Endothelial cell of umbilical vein (primary cell): ENCODE measurements around the gene BAZ1B. TPM values are rescaled to one million over a fixed set of nuclear protein-coding genes. Genes with fewer than 3 reads are reported as not detected.
"Not testable (repeated sequence)": the region's sequence is repeated elsewhere in the genome, so short reads cannot be mapped to it uniquely, and the experiment has no call there.

Experiments
- BruUV-seq: library from RNA; stranded (reverse); fragments of 400-500 nt; replicated peaks from 2 replicates; lab custom pipeline; 2021; lab: Mats Ljungman, UMichigan
- CTCF ChIA-PET: fragments of 300-600, 350-600 bp; sonication (Branson Sonifier 250); formaldehyde crosslinking; loops from one replicate; lab custom pipeline; 2021; ENCODE audit warnings: antibody characterized with exemption, inconsistent platforms; lab: Charles Lee
- POLR2A ChIA-PET: fragments of 300-600, 350-600 bp; sonication (Branson Sonifier 250); formaldehyde crosslinking; loops from one replicate; lab custom pipeline; 2021; ENCODE audit warnings: antibody characterized with exemption, inconsistent platforms; lab: Charles Lee
- DNase-seq: peaks from one replicate; pipeline ENCODE4 v3.0.0-alpha.2; 2011; ENCODE audit warnings: low read depth, low spot score
- FAIRE-seq: peaks from 2 replicates; lab custom pipeline; 2011; peaks lifted over from hg19 to GRCh38; lab: Jason Lieb, UNC
- H2AFZ ChIP-seq: 2 replicates; pipeline ENCODE4 v1.6.0; 2012; ENCODE audit warnings: low read depth, low read length, control low read depth, inconsistent platforms
- H3K27ac ChIP-seq: 2 replicates; pipeline ENCODE4 v1.5.1; 2011; ENCODE audit warnings: low read depth, mild to moderate bottlenecking, control low read depth, low read length, moderate library complexity; ENCODE audit not compliant: insufficient read depth
- H3K27me3 ChIP-seq, 2 experiments: 2 replicates each; pipeline versions ENCODE4 v1.6.0 to v1.6.1; 2011; ENCODE audit warnings: low read length in 2 of 2, mixed read lengths in 1 of 2; ENCODE audit not compliant: control insufficient read depth in 2 of 2, insufficient read depth in 2 of 2
- H3K36me3 ChIP-seq, 2 experiments: 2 replicates in 1 of 2; 3 replicates in 1 of 2; pipeline ENCODE4 v1.5.1; 2011; ENCODE audit warnings: low read length in 2 of 2, mild to moderate bottlenecking in 1 of 2, moderate library complexity in 1 of 2; ENCODE audit not compliant: control insufficient read depth in 2 of 2, insufficient read depth in 2 of 2; ENCODE audit errors: extremely low read depth in 1 of 2
- H3K4me1 ChIP-seq: 3 replicates; pipeline ENCODE4 v1.5.1; 2011; ENCODE audit warnings: mild to moderate bottlenecking, low read length; ENCODE audit not compliant: control insufficient read depth, insufficient read depth; ENCODE audit errors: extremely low read depth
- H3K4me2 ChIP-seq: 2 replicates; pipeline ENCODE4 v1.6.1; 2011; ENCODE audit warnings: low read length, control low read depth, mixed read lengths; ENCODE audit not compliant: insufficient read depth
- H3K4me3 ChIP-seq, 3 experiments: fragments of 200-600 bp in 1 of 3; sonication (generic), shearing (Covaris generic) in 1 of 3; replicated peaks in 1 of 3; 2 replicates each; pipeline ENCODE4 v1.5.1; 2011 to 2016; ENCODE audit warnings: control low read depth in 3 of 3, low read length in 3 of 3, mild to moderate bottlenecking in 2 of 3, inconsistent platforms in 1 of 3, low read depth in 1 of 3, moderate library complexity in 1 of 3; ENCODE audit not compliant: insufficient read depth in 1 of 3
- H3K79me2 ChIP-seq: 2 replicates; pipeline ENCODE4 v1.6.0; 2012; ENCODE audit warnings: low read length, inconsistent platforms; ENCODE audit not compliant: control insufficient read depth, insufficient read depth
- H3K9ac ChIP-seq: replicated peaks from 2 replicates; pipeline ENCODE3; 2011; ENCODE audit warnings: low read length, control low read depth; ENCODE audit not compliant: insufficient read depth; ENCODE audit errors: extremely low read depth
- H3K9me1 ChIP-seq: replicated peaks from 3 replicates; pipeline ENCODE4 v1.6.0; 2011; ENCODE audit warnings: mild to moderate bottlenecking, low read length; ENCODE audit not compliant: control insufficient read depth, insufficient read depth; ENCODE audit errors: extremely low read depth
- H3K9me3 ChIP-seq: replicated peaks from 2 replicates; pipeline ENCODE4 v1.5.1; 2012; ENCODE audit warnings: low read length, inconsistent platforms; ENCODE audit not compliant: control insufficient read depth, insufficient read depth
- H4K20me1 ChIP-seq: replicated peaks from 2 replicates; pipeline ENCODE3; 2011; ENCODE audit warnings: mild to moderate bottlenecking, low read length; ENCODE audit not compliant: control insufficient read depth, insufficient read depth; ENCODE audit errors: extremely low read depth
- CTCF ChIP-seq, 2 donors: IDR thresholded peaks; 1 replicate in 1 of 2; 2 replicates in 1 of 2; pipeline ENCODE4 v1.5.1; 2011; ENCODE audit warnings: low read length in 2 of 2, mild to moderate bottlenecking in 2 of 2, moderate library complexity in 2 of 2, control low read depth in 1 of 2, inconsistent platforms in 1 of 2, low read depth in 1 of 2; ENCODE audit not compliant: insufficient read depth in 1 of 2; ENCODE audit errors: extremely low read depth in 1 of 2
- EZH2 ChIP-seq: IDR thresholded peaks from 2 replicates; pipeline ENCODE4 v1.6.1; 2012; ENCODE audit warnings: borderline replicate concordance, low read depth, mild to moderate bottlenecking, moderate library complexity, low read length, inconsistent platforms; ENCODE audit not compliant: severe bottlenecking
- FOS ChIP-seq: IDR thresholded peaks from 2 replicates; pipeline ENCODE4 v1.6.1; 2011; ENCODE audit warnings: mild to moderate bottlenecking, low read length, moderate library complexity, borderline replicate concordance; ENCODE audit not compliant: insufficient read depth
- GATA2 ChIP-seq: IDR thresholded peaks from 2 replicates; pipeline ENCODE4 v1.7.0; 2011; ENCODE audit warnings: low read depth, mild to moderate bottlenecking, moderate library complexity, mixed read lengths, low read length; ENCODE audit not compliant: insufficient read length, insufficient read depth
- JUN ChIP-seq: IDR thresholded peaks from 2 replicates; pipeline ENCODE4 v1.6.1; 2011; ENCODE audit warnings: borderline replicate concordance, low read depth; ENCODE audit not compliant: insufficient read length, insufficient read depth
- MAX ChIP-seq: IDR thresholded peaks from 2 replicates; pipeline ENCODE4 v1.6.1; 2011; ENCODE audit not compliant: insufficient read depth, insufficient read length
- MYC ChIP-seq: IDR thresholded peaks from one replicate; pipeline ENCODE4 v1.6.1; 2011; ENCODE audit warnings: mild to moderate bottlenecking, low read depth, low read length
- POLR2A ChIP-seq: IDR thresholded peaks from 2 replicates; pipeline ENCODE4 v1.6.1; 2012; ENCODE audit warnings: low read depth, mild to moderate bottlenecking, control low read depth, low read length
- dilution Hi-C: fragments of 300-500 bp; cut with MboI; formaldehyde crosslinking; loops from one replicate; pipeline ENCODE4 v1.15.0; 2019; ENCODE audit warnings: low sequenced_read_pairs; ENCODE audit not compliant: extremely low pct_ligation_motif_present
- intact Hi-C: fragments of 100-400 bp; cut with micrococcal nuclease; formaldehyde crosslinking; loops from one replicate; pipeline ENCODE4 v1.10.0; 2022
- polyA plus RNA-seq, 4 experiments: library from polyadenylated mRNA; depleted of rRNA in 3 of 4; stranded (reverse) in 3 of 4; unstranded in 1 of 4; fragments of >200 nt; gene quantifications; 2 replicates each; pipeline versions ENCODE4 v1.2.1 to v1.2.3, GENCODE V29; 2011 to 2012; ENCODE audit warnings: missing spikeins in 1 of 4
- total RNA-seq: library from RNA; stranded (reverse); gene quantifications from 2 replicates; pipeline ENCODE4 v1.2.3, GENCODE V29; 2021

Gene BAZ1B
- total and polyA plus RNA-seq, 2 donors (not counting 3 experiments of a cell fraction or from before 2014, with no cell fraction given) = 16.2 to 74.7 TPM

DNA sequence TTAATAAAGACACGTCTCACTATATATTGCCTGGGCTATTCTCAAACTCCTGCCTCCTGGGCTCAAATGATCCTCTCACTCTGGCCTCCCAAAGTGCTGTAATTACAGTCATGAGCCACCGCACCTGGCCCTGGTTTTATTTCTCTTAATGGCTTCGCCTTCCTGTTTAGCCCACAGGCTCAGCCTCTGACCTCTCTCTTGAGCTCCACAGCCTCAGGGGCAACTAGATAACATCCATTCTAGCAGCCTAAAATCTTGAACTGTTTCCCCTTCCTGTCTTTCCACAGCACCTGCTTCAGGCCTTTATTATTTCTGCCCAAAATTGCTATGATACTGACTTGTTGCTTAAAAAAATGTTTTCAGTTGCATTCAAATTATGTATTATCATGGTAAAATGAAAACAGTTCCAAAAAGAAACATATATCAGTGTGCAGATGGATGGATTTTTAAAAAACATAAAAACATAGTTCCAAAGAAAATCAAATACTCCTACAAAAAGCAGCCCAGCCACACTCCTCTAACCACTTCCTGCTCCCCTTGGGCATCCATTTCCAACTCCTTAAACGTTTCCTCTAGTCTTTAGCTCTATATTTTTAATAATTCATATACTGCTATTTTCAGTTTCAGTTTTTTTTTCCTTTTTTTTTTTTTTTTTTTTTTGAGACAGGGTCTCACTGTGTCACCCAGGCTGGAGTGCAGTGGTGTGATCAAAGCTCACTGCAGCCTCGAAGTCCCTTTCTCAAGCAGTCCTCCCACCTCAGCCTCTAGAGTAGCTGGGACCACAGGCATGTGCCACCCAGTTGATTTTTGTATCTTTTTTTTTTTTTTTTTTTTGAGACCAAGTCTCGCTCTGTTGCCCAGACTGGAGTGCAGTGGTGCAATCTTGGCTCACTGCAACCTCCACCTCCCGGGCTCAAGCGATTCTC is 5.1 kb upstream of the BAZ1B start:
- Histone ChIP-seq H3K27me3 (no peaks in the 10 kb centered on the region), H2AFZ (no peak overlapping the region), H3K79me2 (no peaks in the 10 kb centered on the region), H4K20me1 (no peaks in the 10 kb centered on the region), H3K9ac (no peak overlapping the region), H3K9me3 (no peaks in the 10 kb centered on the region), H3K4me1 (peaks cover 13% of the 10 kb centered on the region), H3K27ac (no peak overlapping the region), H3K9me1 (no peaks in the 10 kb centered on the region), H3K4me2 (no peak overlapping the region), H3K36me3 (no peaks in the 10 kb centered on the region), H3K4me3 (no peak overlapping the region)
- DNase-seq = peak; percentile 39
- dilution Hi-C loops (no loop called here), intact Hi-C loops (no loop called here)
- TF ChIP-seq MAX = no peak
- TF ChIP-seq FOS = no peak
- no peak for TF ChIP-seq POLR2A
- TF ChIP-seq JUN = no peak
- no peak for TF ChIP-seq MYC
- peak; percentile 30 for TF ChIP-seq GATA2
- no peak for TF ChIP-seq EZH2
- TF ChIP-seq CTCF (IDR thresholded peaks at IDR 0.05; ENCODE audit: extremely low read depth in 1 of 2, insufficient read depth in 1 of 2, low read depth in 1 of 2, low read length in 2 of 2) = no peak
- FAIRE-seq = peak; percentile 79
- no TSS peak for BruUV-seq
- POLR2A ChIA-PET = interaction anchor here (0.6 kb wide), 1 partner anchor 189 kb away, joined by 3 read pairs; no protein-coding TSS in a partner anchor
- CTCF ChIA-PET = no interaction called here

GRCh38 chr7:73526158-73526494 is 4.0 kb upstream of the BAZ1B start:
- peaks cover 13% of the 10 kb centered on the region for H3K4me1 ChIP-seq
- H3K27ac ChIP-seq, H4K20me1 ChIP-seq, H3K9me1 ChIP-seq, POLR2A ChIA-PET, intact Hi-C loops, H3K27me3 ChIP-seq, H2AFZ ChIP-seq, H3K36me3 ChIP-seq, CTCF ChIA-PET, BruUV-seq, H3K4me3 ChIP-seq, DNase-seq, dilution Hi-C loops, H3K4me2 ChIP-seq, H3K9ac ChIP-seq, H3K79me2 ChIP-seq, H3K9me3 ChIP-seq: not testable (repeated sequence)
- FAIRE-seq = peak; percentile 55
